Uterus (tissue), 2 donors: ENCODE measurements around the gene DSEL.

ENCODE experiments used
- POLR2A ChIP-seq, 2 donors: fragments of 450-650 bp; IDR thresholded peaks; one replicate each; pipeline ENCODE4 v1.6.1; 2016; ENCODE audit warnings: antibody characterized with exemption in 2 of 2, mild to moderate bottlenecking in 1 of 2, moderate library complexity in 1 of 2
- TF ChIP-seq, protein P1 (sequence below), 4 experiments: fragments of 200-600 bp in 2 of 4; fragments of 450-650 bp in 2 of 4; sonication (generic) in 2 of 4; IDR thresholded peaks; one replicate each; pipeline ENCODE4 v1.5.1; 2016 to 2019; ENCODE audit warnings: antibody characterized with exemption in 4 of 4, mild to moderate bottlenecking in 2 of 4, moderate library complexity in 1 of 4

- TF ChIP-seq, protein P1, sequence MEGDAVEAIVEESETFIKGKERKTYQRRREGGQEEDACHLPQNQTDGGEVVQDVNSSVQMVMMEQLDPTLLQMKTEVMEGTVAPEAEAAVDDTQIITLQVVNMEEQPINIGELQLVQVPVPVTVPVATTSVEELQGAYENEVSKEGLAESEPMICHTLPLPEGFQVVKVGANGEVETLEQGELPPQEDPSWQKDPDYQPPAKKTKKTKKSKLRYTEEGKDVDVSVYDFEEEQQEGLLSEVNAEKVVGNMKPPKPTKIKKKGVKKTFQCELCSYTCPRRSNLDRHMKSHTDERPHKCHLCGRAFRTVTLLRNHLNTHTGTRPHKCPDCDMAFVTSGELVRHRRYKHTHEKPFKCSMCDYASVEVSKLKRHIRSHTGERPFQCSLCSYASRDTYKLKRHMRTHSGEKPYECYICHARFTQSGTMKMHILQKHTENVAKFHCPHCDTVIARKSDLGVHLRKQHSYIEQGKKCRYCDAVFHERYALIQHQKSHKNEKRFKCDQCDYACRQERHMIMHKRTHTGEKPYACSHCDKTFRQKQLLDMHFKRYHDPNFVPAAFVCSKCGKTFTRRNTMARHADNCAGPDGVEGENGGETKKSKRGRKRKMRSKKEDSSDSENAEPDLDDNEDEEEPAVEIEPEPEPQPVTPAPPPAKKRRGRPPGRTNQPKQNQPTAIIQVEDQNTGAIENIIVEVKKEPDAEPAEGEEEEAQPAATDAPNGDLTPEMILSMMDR (IDR thresholded peaks at IDR 0.05) = no peak
- TF ChIP-seq POLR2A (IDR thresholded peaks at IDR 0.05) = no peak
Measured at GRCh38 chr18:67520351-67520921, 3.9 kb upstream of the DSEL start.
